Activated naive CD8-positive, alpha-beta T cell treated with anti-CD3 and anti-CD28 coated beads, Interleukin-2, amount 50 U/mL, for 24 hours (primary cell): ENCODE measurements around the gene SNRPE.
A peak's percentile ranks its signal among the peaks of the same experiment; 100 is the strongest.
"Not testable (repeated sequence)": the region's sequence is repeated elsewhere in the genome, so short reads cannot be mapped to it uniquely, and the experiment has no call there.

ENCODE experiments used
- ATAC-seq: fragments of 150-1000 bp; cut with Tn5 transposase; one replicate; pipeline ENCODE4 v1.10.0; 2021
- DNase-seq: peaks from one replicate; pipeline ENCODE4 v3.0.0; 2021
- H3K27ac Mint-ChIP-seq: one replicate; pipeline ENCODE4 v1.8.0; 2021; ENCODE audit warnings: mild to moderate bottlenecking, mixed read lengths
- H3K27me3 Mint-ChIP-seq: one replicate; pipeline ENCODE4 v1.8.0; 2021; ENCODE audit warnings: mixed read lengths
- H3K36me3 Mint-ChIP-seq: one replicate; pipeline ENCODE4 v1.8.0; 2021; ENCODE audit warnings: low read depth, mixed read lengths
- H3K4me1 Mint-ChIP-seq: one replicate; pipeline ENCODE4 v1.8.0; 2021; ENCODE audit warnings: mixed read lengths
- H3K4me3 Mint-ChIP-seq: one replicate; pipeline ENCODE4 v1.8.0; 2021; ENCODE audit warnings: mild to moderate bottlenecking, moderate library complexity, mixed read lengths
- H3K9me3 Mint-ChIP-seq: one replicate; pipeline ENCODE4 v1.8.0; 2021; ENCODE audit warnings: mixed read lengths

SNRPE gene

GRCh38 chr1:203861379-203862184 is at the start of gene SNRPE:
Gene SNRPE (plus strand): TSS chr1:203861599. CDS start chr1:203861660, 61 bp downstream.
- peak; percentile 96 for DNase-seq
- Mint-ChIP-seq H3K4me3 (peak within 1 kb of the TSS; percentile 93), H3K4me1 (peaks cover 35% of the 10 kb centered on the region), H3K9me3 (no peaks in the 10 kb centered on the region), H3K27me3 (no peaks in the 10 kb centered on the region), H3K27ac (peak within 1 kb of the TSS; percentile 97), H3K36me3 (peaks cover 41% of the 10 kb centered on the region)
- ATAC-seq, result peak; percentile 98

GRCh38 chr1:203813581-203814341 is 47.6 kb upstream of the SNRPE start:
- no peak overlapping the region for H3K4me3 Mint-ChIP-seq
- no peaks in the 10 kb centered on the region for H3K9me3 Mint-ChIP-seq
- H3K27me3 Mint-ChIP-seq, result no peaks in the 10 kb centered on the region
- DNase-seq, result no peak
- peaks cover 13% of the 10 kb centered on the region for H3K4me1 Mint-ChIP-seq
- H3K27ac Mint-ChIP-seq, result no peak overlapping the region
- peaks cover 58% of the 10 kb centered on the region for H3K36me3 Mint-ChIP-seq
- no peak for ATAC-seq

DNA sequence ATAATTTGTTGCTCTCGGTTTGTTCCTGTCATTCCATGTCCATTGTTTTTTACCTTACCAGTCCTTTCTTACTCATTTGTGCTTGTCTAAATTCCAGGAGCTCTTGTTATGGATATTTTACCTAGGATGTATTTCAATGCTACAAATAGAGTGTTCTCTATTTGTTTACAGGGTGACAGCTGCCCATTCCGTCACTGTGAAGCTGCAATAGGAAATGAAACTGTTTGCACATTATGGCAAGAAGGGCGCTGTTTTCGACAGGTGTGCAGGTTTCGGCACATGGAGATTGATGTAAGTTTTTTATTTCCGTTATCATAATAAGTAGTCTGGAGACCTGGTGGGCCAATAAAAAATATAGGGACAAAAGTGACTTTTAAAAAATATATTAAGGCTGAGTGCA is 43.0 kb upstream of the SNRPE start:
- Mint-ChIP-seq H3K27ac (no peak overlapping the region), H3K9me3 (no peaks in the 10 kb centered on the region), H3K27me3 (no peaks in the 10 kb centered on the region), H3K4me1 (peaks cover 7% of the 10 kb centered on the region), H3K36me3 (peaks cover 60% of the 10 kb centered on the region), H3K4me3 (no peak overlapping the region)
- DNase-seq (no peak), ATAC-seq (no peak)

- DNase-seq (no peak), ATAC-seq (no peak)
- no peaks in the 10 kb centered on the region for H3K27me3 Mint-ChIP-seq
- no peaks in the 10 kb centered on the region for H3K9me3 Mint-ChIP-seq
- no peak overlapping the region for H3K4me3 Mint-ChIP-seq
- peaks cover 57% of the 10 kb centered on the region for H3K36me3 Mint-ChIP-seq
- no peak overlapping the region for H3K27ac Mint-ChIP-seq
- peaks cover 13% of the 10 kb centered on the region for H3K4me1 Mint-ChIP-seq
Measured at GRCh38 chr1:203823306-203823705, 38.1 kb upstream of the SNRPE start.

GRCh38 chr1:203826175-203826574 is 35.2 kb upstream of the SNRPE start:
- H3K36me3 Mint-ChIP-seq, result peaks cover 50% of the 10 kb centered on the region
- DNase-seq, result no peak
- no peaks in the 10 kb centered on the region for H3K27me3 Mint-ChIP-seq
- H3K27ac Mint-ChIP-seq, result no peak overlapping the region
- no peak for ATAC-seq
- H3K9me3 Mint-ChIP-seq, result no peaks in the 10 kb centered on the region
- no peak overlapping the region for H3K4me3 Mint-ChIP-seq
- H3K4me1 Mint-ChIP-seq, result peaks cover 13% of the 10 kb centered on the region

- H3K36me3 Mint-ChIP-seq, result peaks cover 42% of the 10 kb centered on the region
- no peaks in the 10 kb centered on the region for H3K9me3 Mint-ChIP-seq
- H3K27ac Mint-ChIP-seq, result no peak overlapping the region
- no peak for ATAC-seq
- peaks cover 13% of the 10 kb centered on the region for H3K4me1 Mint-ChIP-seq
- H3K27me3 Mint-ChIP-seq, result no peaks in the 10 kb centered on the region
- no peak overlapping the region for H3K4me3 Mint-ChIP-seq
- no peak for DNase-seq
Measured at GRCh38 chr1:203828002-203828401, 33.4 kb upstream of the SNRPE start.

GRCh38 chr1:203828503-203828902 is 32.9 kb upstream of the SNRPE start:
- ATAC-seq, result no peak
- Mint-ChIP-seq H3K4me3 (no peak overlapping the region), H3K27me3 (no peaks in the 10 kb centered on the region), H3K27ac (no peak overlapping the region), H3K4me1 (peaks cover 10% of the 10 kb centered on the region), H3K36me3 (peaks cover 44% of the 10 kb centered on the region), H3K9me3 (no peaks in the 10 kb centered on the region)
- no peak for DNase-seq

DNA sequence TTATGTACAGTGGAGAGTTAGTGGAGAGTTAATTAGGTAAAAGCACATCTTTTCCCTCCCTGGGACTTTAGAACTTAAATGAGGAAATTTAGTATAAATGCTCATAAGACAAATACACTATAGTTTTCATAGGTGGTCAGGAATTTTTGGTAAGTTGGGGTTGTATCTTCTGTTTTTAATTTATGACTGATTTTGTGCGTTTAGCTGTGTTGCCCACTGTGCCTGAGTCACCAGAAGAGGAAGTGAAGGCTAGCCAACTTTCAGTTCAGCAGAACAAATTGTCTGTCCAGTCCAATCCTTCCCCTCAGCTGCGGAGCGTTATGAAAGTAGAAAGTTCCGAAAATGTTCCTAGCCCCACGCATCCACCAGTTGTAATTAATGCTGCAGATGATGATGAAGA is 32.2 kb upstream of the SNRPE start:
- Mint-ChIP-seq H3K27ac (peak overlapping the region; percentile 28), H3K36me3 (peaks cover 45% of the 10 kb centered on the region)
- not testable (repeated sequence) for ATAC-seq, H3K4me1 Mint-ChIP-seq, H3K4me3 Mint-ChIP-seq, H3K27me3 Mint-ChIP-seq, DNase-seq, H3K9me3 Mint-ChIP-seq

GRCh38 chr1:203835476-203835875 is 25.9 kb upstream of the SNRPE start:
- Mint-ChIP-seq H3K4me3 (no peak overlapping the region), H3K36me3 (peaks cover 50% of the 10 kb centered on the region), H3K27ac (no peak overlapping the region)

GRCh38 chr1:203839081-203839480 is 22.3 kb upstream of the SNRPE start:
- DNase-seq, result no peak
- no peaks in the 10 kb centered on the region for H3K9me3 Mint-ChIP-seq
- H3K27me3 Mint-ChIP-seq, result no peaks in the 10 kb centered on the region
- H3K36me3 Mint-ChIP-seq, result peaks cover 48% of the 10 kb centered on the region
- H3K4me3 Mint-ChIP-seq, result no peak overlapping the region
- no peak for ATAC-seq
- peak overlapping the region; percentile 37 for H3K27ac Mint-ChIP-seq
- no peaks in the 10 kb centered on the region for H3K4me1 Mint-ChIP-seq

More at GRCh38 chr1:203835476-203835875, 25.9 kb upstream of the SNRPE start:
- no peaks in the 10 kb centered on the region for H3K9me3 Mint-ChIP-seq
- H3K4me1 Mint-ChIP-seq, result no peaks in the 10 kb centered on the region
- ATAC-seq (no peak), DNase-seq (no peak)
- no peaks in the 10 kb centered on the region for H3K27me3 Mint-ChIP-seq

GRCh38 chr1:203840208-203840808 is 21.1 kb upstream of the SNRPE start:
- Mint-ChIP-seq H3K4me1 (no peaks in the 10 kb centered on the region), H3K27me3 (no peaks in the 10 kb centered on the region), H3K4me3 (no peak overlapping the region), H3K9me3 (no peaks in the 10 kb centered on the region), H3K27ac (no peak overlapping the region), H3K36me3 (peaks cover 46% of the 10 kb centered on the region)
- ATAC-seq (no peak), DNase-seq (no peak)

GRCh38 chr1:203842559-203842876 is 18.9 kb upstream of the SNRPE start:
- Mint-ChIP-seq H3K9me3 (no peaks in the 10 kb centered on the region), H3K4me1 (no peaks in the 10 kb centered on the region), H3K27ac (no peak overlapping the region), H3K4me3 (no peak overlapping the region), H3K27me3 (no peaks in the 10 kb centered on the region), H3K36me3 (peaks cover 49% of the 10 kb centered on the region)
- no peak for DNase-seq
- no peak for ATAC-seq

- H3K36me3 Mint-ChIP-seq, result peaks cover 44% of the 10 kb centered on the region
- ATAC-seq (no peak), DNase-seq (no peak)
- no peaks in the 10 kb centered on the region for H3K4me1 Mint-ChIP-seq
- no peaks in the 10 kb centered on the region for H3K27me3 Mint-ChIP-seq
- no peak overlapping the region for H3K4me3 Mint-ChIP-seq
- no peaks in the 10 kb centered on the region for H3K9me3 Mint-ChIP-seq
- no peak overlapping the region for H3K27ac Mint-ChIP-seq
Measured at GRCh38 chr1:203843435-203843834, 18.0 kb upstream of the SNRPE start.

DNA sequence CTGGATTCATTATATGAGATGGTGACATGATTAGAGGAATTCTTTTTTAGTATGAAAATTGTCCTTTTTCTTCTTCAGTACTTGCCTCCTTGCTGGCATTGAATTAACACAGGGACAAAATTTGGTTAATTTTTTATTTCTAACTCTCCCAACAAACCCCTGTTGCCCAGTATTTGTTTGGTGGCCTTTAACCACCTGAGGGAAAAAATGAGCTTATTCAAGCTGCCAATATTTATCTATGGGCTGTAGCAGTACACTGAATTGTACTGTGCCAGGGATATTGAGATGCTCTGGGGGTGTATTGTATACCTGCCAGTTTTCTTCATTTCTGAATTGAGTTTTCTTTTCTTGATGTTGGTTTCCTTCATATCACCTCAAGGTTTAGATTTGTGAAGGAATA is 8.3 kb upstream of the SNRPE start:
- not testable (repeated sequence) for H3K4me3 Mint-ChIP-seq, H3K4me1 Mint-ChIP-seq
- peaks cover 38% of the 10 kb centered on the region for H3K36me3 Mint-ChIP-seq

GRCh38 chr1:203858055-203858454 is 3.3 kb upstream of the SNRPE start:
- ATAC-seq (no peak), DNase-seq (no peak)
- Mint-ChIP-seq H3K27ac (no peak overlapping the region), H3K9me3 (no peaks in the 10 kb centered on the region), H3K4me3 (no peak overlapping the region), H3K27me3 (no peaks in the 10 kb centered on the region), H3K36me3 (peaks cover 32% of the 10 kb centered on the region), H3K4me1 (peaks cover 21% of the 10 kb centered on the region)

More for the DNA sequence above, 8.3 kb upstream of the SNRPE start:
- DNase-seq, H3K27ac Mint-ChIP-seq, H3K27me3 Mint-ChIP-seq, H3K9me3 Mint-ChIP-seq, ATAC-seq: not testable (repeated sequence)
